ENCODE data around the gene PSMA7.

The PSMA7 gene

DNA sequence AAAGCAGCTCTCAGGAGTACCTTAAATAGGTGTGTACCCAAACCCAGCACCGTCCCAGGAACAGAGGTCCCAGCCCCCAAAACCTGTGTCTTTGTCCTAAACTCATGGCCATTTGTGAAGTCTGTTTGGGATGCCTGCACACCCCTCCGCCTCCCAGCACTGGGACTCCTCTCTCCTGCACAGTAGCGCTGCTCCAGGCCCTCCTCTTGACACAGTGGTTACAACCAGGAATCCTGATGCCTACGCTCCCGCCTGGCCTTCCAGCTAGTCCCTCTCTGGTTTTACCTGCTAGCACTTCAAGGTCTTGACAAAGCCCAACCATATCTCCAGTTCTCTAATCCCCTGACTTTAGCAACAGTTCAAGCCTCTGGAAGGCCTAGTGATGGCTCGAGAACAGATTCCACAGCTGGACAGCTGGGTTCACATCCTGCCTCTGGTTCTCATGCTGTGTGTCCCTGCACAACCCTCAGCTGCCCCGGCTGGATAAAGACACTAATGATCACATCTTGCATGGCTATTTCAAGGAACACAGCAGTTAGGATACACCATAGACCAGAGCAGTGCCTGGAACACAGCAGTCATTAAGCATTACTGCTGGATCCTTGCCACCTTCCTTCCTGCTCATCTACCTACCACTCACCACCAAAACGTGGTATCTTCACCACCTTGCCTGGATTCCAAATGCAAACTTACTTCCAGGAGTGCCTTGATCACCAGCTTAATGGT lies 5.6 kb downstream of the PSMA7 start:
- no peak for DNase-seq (ENCODE audit: low read depth in 3 of 3, low spot score in 1 of 3)

DNA sequence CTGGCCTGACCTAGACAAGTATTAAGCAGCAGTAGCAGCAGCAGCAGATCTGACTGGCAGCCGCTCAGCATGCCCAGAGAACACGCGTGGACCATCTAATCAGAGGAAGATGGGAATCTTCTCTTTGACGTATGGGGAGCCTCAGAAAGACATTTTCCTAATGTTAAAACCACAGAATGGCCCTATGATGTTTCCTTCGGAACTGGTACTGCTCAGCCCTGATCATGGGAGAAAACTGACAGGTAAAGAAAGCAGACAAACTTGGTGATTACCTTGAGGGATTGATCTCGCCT lies 6.2 kb downstream of the PSMA7 start:
- DNase-seq (ENCODE audit: low read depth in 3 of 3, low spot score in 1 of 3), result no peak

DNA sequence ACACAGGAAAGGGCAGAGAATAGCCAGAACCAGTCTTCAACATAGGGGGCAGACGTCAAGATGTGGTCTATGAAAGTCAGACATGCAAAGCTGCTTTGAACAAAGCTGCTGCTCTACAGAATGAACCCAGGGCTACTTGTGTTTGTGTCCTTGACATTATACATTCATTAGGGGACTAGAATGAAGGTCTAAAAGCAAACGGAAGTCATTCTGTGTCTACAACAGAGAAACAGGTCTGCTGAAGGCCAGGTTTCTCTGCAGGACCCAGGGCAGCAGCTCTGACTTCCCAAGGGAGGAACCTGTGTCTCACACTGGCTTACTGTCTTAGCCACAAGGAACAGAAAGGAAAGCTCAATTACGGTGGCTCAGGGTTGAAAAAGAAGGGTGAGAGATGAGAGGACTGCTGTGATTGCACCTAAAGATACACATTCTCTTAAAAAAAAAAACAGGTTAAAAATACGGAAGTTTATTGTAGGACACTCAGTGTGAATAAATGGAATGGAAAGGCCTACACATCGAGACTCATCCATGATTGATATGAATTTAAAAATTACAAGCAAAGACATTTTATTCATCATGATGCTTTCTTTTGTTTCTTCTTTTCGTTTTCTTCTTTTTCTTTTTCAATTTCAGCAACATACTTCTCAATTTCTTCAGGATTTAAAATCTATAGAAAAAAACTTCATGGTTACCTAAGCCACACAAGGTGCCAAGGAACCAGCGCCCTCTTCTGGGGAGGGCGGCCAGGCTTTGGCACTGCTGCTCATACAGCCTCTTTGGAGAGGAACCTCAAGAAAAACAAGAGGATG lies 6.7 kb downstream of the PSMA7 start:
- peak; percentile 33 to 48 (median 39) for DNase-seq (ENCODE audit: low read depth in 3 of 3, low spot score in 1 of 3)

DNA sequence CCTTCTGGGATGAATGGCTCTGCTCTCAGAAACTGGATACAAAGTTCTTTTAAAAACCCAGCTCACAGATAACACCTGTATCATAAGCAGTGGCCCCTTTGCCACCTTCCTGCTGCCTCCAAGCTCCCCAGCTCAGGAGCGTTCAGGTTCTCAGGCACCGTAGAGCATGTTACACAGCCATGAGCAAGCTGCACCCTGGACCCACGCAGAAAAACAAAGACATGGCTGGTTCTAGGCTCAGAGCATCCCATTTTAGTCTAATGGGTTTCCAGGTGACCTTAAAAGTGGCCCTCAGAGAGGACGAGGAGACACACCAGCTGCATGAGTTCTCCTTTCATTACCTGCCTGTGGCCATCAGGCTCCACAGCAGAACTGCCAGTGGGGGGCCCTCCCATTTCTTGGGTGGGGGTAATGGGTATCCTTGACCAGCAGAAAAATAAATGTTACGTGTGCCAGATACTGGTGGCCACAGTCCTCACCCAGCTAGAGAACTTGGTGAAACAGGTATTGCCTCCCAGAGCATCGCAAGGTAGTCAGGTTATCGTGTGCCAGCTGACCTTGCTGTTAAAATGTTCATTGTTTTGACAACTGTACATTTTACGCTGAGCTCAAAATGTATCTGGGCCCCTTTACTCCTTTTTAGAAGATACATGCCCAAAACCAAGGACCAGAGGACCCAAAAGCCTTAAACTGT lies 7.5 kb downstream of the PSMA7 start:
- DNase-seq (ENCODE audit: low read depth in 3 of 3, low spot score in 1 of 3), result no peak

DNA sequence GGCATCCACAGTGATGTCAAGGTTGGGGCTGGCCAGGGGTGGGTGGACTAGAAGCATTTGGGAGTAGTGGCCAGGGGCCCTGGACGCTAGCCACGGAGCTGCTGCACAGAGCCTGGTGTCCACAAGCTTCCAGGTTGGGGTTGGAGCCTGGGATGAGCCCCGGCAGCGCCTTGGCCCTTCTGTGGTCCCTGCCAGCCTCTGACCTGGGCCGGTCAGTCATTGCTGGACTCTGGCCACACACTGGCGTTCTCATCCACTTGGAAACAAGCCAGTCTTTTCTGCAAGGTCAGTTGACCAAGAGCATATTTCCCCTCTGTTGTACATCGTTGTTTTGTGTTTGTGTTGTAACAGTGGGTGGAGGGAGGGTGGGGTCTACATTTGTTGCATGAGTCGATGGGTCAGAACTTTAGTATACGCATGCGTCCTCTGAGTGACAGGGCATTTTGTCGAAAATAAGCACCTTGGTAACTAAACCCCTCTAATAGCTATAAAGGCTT lies 8.4 kb downstream of the PSMA7 start:
- no peak for DNase-seq (ENCODE audit: low read depth in 3 of 3, low spot score in 1 of 3)

DNA sequence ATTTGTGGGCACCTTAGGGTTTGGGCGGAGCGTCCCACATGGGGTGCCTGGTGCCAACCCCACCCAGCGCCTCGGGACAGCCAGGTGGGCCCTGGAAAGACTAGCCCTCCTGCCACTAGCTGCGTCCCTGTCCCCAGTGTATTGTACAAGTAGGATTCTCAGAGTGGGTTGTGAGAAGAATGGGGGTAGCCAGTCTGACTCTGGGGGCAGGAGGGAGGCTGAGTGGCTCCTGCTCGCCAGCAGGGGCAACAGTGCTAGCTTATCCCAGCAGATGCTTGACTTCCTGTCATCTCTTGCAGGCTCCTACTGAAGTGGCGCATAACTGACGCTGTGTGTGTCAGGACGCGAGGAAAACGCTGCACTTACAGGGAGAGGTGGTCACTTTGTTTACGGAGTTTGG lies 9.3 kb downstream of the PSMA7 start:
- DNase-seq (ENCODE audit: low read depth in 3 of 3, low spot score in 1 of 3), result no peak

DNA sequence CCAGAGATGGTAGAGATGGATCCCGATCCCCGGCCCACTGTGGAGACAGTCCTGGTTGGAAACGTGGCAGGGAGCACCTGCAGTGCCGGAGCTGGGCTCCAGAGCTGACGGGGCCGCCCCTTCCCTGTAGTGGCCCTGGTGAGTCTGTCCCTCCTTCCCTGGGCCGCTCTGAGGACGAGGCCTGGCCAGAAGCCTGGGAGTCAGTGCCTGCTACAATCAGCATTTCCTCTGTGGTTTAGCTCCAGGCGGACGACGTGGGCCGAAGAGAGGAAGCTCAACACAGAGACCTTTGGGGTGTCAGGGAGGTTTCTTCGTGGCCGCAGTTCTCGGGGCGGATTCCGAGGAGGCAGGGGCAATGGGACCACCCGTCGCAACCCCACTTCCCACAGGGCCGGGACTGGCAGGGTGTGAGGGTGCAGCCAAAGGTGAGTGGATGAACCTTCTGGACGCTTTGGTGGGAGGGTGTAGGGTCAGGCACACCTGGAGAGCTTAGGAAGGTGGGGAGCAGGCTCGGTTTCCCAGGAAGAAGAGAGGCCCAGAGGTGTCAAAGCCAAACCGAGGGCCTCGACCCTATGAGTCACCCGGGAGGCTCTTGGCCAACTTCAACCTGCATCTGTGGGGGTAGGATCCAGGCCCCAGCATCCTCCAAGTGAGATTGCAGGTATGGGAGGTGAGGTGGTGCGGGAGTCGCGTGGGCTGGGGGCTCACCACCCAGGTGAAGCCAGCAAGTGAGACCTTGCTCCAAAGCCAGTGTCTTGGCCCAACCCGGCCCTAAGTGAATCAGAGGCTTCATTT lies 9.9 kb downstream of the PSMA7 start:
- no peak for DNase-seq (ENCODE audit: low read depth in 3 of 3, low spot score in 1 of 3)

DNA sequence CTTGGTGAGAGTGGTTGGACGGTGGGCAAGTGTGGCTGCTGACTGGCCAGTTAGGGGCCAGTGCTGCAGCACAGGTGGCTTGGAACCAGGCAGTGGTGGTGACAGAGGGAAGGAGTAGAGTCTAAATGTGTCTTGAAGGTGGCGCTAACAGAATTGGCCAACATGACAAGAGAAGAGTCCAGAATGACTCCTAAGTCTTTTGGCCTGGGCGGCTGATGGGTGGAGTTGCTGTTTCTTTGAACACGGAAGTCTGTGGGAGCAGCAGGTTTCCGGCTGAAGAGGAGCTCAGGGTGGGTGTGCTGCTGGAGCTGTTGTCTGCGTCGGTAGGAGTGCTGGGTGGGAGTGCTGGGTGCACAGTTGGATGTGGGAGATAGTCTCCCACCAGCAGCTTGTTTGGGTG lies 10.8 kb downstream of the PSMA7 start:
- no peak for DNase-seq (ENCODE audit: low read depth in 3 of 3, low spot score in 1 of 3)

DNA sequence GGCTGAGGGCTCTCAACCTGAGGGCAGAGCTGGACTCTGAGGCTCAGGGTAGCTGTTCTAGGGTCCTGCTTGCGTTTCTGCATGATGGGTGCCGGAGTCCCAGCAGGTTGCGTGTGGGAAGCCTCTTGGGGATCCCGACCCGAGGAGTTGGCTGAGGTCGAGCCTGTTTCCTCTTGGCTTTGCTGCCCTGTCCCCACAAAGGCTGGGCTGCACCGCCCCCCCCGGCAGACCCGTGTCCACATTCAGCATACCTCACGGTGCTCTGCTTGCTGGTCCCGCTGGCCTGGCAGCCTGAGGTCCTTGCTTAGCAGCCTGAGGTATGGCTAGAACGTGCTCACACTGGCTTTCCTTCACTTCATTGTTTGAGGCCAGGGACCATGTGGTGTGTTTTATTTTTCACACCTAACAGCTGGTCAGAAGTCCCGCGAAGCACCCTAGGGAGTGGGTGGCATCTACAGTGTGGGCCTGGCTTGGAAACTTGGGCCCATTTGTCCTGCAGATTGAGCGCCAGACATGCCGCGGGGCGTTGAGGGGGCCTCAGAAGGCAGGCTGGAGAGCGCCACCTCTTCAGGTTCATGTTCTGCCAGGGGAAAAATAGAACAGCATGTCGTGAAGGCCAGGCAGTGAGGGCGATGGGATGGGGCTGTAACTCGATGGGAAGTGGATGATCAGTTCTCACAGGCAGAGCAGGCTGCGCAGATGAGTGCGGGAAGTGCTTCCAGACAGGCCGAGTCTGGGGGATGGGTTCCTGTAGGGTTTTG lies 11.5 kb downstream of the PSMA7 start:
- no peak for DNase-seq (ENCODE audit: low read depth in 3 of 3, low spot score in 1 of 3)

DNA sequence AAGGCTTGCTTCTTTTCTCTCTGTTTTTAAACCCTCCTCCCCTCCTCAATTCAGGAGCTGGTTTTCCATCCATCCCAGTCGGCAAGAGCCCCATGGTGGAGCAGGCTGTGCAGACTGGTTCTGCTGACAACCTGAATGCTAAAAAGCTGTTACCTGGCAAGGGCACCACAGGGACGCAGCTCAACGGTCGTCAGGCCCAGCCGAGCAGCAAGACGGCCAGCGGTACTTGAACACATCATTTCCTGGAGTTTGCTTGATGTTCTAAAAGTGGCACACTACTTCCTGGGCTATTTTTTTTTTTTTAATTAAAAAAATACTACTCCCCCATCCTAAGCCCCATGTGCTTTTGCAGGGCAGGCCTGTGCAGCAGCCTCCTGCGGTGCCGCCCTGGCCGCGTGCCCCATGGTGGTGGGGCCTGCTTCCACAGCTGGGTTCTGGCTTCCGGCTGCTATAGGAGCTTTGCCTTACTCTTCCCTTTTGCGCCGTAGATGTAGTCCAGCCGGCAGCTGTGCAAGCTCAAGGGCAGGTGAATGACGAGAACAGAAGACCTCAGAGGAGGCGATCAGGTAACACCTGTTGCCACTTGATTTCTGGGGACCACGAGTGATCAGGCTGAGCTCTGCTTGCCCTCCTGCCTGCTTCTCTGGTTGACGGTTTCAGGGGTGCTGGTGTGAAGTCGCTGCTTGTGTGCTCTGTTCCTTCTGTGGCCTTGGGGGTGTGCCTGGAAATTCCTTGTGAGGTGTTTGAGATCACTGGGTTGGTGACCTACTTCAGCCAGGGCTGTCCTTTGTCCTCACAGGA lies 13.3 kb downstream of the PSMA7 start:
- DNase-seq (ENCODE audit: low read depth in 3 of 3, low spot score in 1 of 3), result no peak

DNA sequence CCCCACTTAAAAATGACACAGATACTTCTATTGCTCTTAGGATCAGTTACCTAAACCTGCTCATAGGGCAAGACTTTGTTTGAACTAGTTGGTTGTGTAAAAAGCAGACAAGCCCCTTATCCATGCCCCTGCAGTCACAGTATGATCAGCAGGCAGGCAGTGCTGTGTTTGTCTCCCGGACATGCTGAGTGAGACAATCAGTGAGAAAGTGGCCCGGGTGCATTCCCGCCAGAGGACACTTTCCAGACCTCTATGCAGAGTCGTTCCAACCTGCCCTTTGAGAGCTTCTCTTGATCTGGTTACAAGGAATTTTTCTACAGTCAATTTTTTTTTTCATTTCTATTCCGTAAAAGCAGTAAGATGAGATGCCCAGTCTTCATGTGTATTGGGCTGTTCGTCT lies 14.7 kb downstream of the PSMA7 start:
- DNase-seq (ENCODE audit: low read depth in 3 of 3, low spot score in 1 of 3), result no peak

DNA sequence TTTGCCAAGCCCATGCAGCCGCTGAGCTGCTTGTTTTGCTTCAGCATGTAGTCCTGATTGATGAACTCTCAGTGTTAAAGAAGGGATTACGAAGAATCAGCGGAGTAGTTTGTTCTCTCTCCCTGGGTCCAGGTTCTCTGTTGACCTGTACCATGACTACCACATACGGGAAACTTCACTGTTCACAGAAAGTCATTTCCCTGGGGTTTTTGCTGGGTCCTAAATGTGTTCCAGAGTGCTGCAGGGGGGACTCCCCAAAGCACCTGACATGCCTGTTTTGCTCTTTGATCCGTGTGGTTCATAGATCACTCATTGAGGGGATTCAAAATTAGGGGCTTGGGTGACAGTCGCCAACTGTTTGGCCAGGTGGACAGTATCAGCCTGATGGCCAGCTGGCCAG lies 15.4 kb downstream of the PSMA7 start:
- DNase-seq (ENCODE audit: low read depth in 3 of 3, low spot score in 1 of 3), result no peak

DNA sequence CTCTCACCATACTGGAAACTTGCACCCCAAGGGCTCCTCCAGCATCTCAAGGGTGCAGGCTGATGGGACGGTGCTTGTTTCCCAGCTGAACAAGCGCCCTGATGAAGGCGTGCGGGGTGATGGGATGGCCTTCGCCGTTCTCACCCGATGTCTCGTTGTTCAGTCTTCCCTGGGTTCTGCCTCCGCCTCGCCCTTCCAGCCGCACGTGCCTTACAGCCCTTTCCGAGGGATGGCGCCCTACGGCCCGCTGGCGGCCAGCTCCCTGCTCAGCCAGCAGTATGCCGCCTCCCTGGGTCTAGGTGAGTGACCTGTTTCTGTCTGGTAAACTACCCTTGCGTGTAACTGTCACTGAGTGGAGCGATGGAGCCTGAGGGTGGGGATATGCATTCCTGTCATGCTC lies 17.1 kb downstream of the PSMA7 start:
- no peak for DNase-seq (ENCODE audit: low read depth in 3 of 3, low spot score in 1 of 3)

DNA sequence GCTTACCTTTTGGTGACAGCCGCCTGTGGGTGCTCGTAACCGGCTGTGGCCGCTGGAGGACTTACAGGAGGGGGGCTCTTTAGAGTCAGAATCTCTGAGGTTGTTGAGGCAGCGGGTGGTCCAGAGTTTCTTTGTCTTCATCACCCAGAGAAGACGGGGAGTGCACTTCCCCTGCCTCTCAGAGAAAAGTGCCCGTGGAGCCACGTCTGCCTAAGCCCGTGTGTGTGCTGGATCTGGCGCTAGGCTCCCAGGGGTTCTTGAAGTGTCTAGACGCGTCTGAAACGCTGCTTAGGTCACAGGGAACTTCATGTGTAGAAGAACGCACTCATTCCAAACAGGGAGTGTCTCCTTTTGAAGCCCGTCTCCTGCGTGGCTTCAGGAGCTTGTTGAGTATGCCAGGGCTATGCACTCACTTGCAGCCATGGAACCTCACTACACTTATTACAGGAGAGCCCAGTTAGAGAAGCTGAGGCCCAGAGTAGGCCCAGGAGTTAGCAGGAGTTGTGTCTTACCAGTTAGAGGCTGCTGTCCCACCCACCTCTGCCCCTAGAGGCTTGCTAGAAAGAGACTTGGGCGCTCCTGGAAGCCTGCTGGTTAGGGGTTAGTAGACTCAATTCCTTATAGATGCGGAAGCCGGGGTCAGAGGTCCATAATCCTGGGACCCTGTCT lies 19.6 kb downstream of the PSMA7 start:
- DNase-seq (ENCODE audit: low read depth in 3 of 3, low spot score in 1 of 3), result no peak

DNA sequence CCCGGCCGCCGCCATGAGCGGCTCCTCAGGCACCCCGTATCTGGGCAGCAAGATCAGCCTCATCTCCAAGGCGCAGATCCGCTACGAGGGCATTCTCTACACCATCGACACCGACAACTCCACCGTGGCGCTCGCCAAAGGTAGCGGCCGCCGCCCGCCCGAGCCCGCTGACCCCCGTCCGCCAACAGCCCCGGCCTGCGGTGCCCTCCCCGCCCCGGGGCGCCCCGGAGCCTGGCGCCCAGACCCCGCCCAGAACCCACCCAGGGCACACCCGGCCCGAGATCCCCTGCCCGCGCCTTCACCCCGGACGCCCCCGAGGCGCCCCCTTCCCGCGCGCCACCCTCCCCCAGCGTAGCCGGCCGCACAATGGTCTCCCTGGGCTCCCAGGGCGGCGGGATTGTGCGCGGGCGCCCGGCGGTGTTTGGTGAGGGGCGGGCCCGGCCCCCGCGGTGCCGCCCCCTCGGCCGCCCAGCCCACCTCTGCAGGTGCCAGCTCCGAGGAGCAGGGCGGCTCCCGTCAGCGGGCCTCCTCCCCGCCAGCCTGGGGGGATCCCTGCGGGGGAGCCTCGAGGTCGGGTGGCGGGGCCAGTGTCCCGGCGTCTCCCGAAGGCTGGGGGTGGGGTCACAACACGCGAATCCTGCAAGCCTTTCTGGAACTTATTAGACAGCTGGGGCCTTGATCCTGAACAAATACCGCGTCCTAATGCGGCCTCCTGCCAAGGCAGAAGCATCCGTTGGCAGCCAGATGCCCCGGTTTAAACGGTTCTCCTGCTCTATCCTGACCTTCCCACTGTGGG lies 20.3 kb downstream of the PSMA7 start:
- peak in 1 of 3 donors; percentile 28 for DNase-seq (ENCODE audit: low read depth in 3 of 3, low spot score in 1 of 3)

DNA sequence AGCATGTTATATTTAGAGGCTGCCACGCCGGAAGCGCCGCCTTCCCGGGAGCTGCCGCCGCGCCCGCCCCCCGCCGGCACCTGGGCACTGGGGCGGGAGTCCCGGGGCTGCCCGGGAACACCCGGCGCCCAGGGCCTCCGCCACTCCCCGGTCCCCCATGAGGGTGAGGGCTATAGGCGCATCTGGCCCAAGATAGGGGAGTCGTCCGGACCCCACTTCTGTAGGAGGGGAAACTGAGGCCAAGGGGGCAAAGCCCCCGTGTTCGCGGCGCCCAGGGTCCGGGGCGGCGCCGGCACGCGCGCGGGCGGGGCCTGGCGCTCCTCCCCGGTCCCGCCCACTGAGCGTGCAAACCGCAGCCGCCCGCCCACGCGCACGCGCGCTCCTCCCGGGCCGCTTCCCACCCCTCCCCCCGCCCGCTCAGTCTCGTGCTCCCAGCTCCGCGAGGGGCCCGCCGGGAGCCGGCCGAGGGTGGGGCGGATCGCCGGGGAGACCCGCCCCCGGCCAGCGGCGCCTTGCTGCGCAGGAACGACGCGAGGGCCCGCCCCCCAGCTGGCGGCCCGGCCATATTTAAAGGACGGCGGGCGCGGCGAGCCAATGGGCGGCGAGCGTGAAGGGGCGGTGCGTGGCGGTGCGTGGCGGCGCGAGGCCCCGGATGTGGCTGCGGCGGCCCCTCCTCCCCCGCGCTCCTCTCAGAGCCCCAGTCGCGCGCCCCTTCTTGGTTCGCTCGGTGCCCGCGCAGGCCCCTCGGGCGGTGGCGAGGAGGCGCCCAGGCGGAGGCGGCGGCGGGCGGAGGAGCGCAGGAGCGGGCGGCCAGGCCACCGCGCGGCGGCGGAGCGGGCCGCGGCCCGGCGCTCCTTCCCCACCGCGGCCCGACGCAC lies 21.2 kb downstream of the PSMA7 start, which contains the start of gene LSM14B:
Gene LSM14B, plus strand, starts transcription at position 700 of the 878 bp plus-strand sequence. CDS start 192 bp downstream, outside the sequence.
- DNase-seq (ENCODE audit: low read depth in 3 of 3, low spot score in 1 of 3), result peak; percentile 96 to 97 (median 96)
